Progenitor cell of endocrine pancreas (in vitro differentiated cells): ENCODE measurements around the gene NECTIN1. TPM values are rescaled to one million over a fixed set of nuclear protein-coding genes. Genes with fewer than 3 reads are reported as not detected.

ENCODE experiments used
- DNase-seq: peaks from one replicate; pipeline ENCODE4 v3.0.0; 2021; ENCODE audit warnings: low spot score; ENCODE audit not compliant: unreplicated experiment
- H3K27ac Mint-ChIP-seq: 2 replicates; pipeline ENCODE4 v1.8.0; 2021; ENCODE audit warnings: mild to moderate bottlenecking, moderate library complexity, mixed read lengths
- H3K27me3 Mint-ChIP-seq: 2 replicates; pipeline ENCODE4 v1.8.0; 2021; ENCODE audit warnings: mixed read lengths
- H3K36me3 Mint-ChIP-seq: 2 replicates; pipeline ENCODE4 v1.8.0; 2022; ENCODE audit warnings: mixed read lengths; ENCODE audit not compliant: insufficient read depth
- H3K4me1 Mint-ChIP-seq: 2 replicates; pipeline ENCODE4 v1.8.0; 2021; ENCODE audit warnings: low read depth, mixed read lengths
- H3K4me3 Mint-ChIP-seq: 2 replicates; pipeline ENCODE4 v1.8.0; 2021; ENCODE audit warnings: low read depth, mild to moderate bottlenecking, moderate library complexity, mixed read lengths
- H3K9me3 Mint-ChIP-seq: 2 replicates; pipeline ENCODE4 v1.8.0; 2021; ENCODE audit warnings: low read depth, mixed read lengths
- total RNA-seq: library from RNA; stranded (reverse); gene quantifications from 2 replicates; pipeline ENCODE4 v1.2.1, GENCODE V29; 2021
- TF ChIP-seq, protein P1 (sequence below): fragments of 200-600 bp; sonication (generic); IDR thresholded peaks from one replicate; pipeline ENCODE4 v1.5.0; 2021; ENCODE audit warnings: antibody characterized with exemption, mild to moderate bottlenecking; ENCODE audit not compliant: unreplicated experiment

NECTIN1 gene
- total RNA-seq, 1 donor from 2014 or later, result 42.1 TPM

DNA sequence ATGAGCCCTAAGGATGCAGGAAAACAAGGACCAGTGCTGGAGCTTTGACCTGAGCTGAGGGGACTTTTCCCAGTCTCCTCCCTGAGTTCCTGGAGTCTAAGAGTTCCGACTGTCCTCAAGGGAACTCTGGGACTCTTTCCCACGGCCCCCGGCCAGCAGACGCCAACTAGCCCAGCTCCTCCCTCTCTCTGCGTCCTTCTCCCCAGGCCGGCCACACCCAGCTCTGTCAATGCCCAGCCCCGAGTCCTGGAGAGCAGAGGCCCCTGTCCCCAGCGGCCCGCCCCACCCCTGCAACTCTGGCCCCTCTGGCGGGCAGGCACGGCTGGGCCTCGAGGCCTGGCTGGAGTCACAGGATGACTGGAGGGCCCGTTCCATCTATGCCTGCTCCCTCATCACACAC, 29.8 kb downstream of the NECTIN1 start:
- H3K36me3 Mint-ChIP-seq, result no peaks in the 10 kb centered on the region
- TF ChIP-seq, protein P1, sequence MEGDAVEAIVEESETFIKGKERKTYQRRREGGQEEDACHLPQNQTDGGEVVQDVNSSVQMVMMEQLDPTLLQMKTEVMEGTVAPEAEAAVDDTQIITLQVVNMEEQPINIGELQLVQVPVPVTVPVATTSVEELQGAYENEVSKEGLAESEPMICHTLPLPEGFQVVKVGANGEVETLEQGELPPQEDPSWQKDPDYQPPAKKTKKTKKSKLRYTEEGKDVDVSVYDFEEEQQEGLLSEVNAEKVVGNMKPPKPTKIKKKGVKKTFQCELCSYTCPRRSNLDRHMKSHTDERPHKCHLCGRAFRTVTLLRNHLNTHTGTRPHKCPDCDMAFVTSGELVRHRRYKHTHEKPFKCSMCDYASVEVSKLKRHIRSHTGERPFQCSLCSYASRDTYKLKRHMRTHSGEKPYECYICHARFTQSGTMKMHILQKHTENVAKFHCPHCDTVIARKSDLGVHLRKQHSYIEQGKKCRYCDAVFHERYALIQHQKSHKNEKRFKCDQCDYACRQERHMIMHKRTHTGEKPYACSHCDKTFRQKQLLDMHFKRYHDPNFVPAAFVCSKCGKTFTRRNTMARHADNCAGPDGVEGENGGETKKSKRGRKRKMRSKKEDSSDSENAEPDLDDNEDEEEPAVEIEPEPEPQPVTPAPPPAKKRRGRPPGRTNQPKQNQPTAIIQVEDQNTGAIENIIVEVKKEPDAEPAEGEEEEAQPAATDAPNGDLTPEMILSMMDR, result no peak
- no peaks in the 10 kb centered on the region for H3K27me3 Mint-ChIP-seq
- no peak for DNase-seq
- peaks cover 23% of the 10 kb centered on the region for H3K4me1 Mint-ChIP-seq
- H3K9me3 Mint-ChIP-seq, result no peaks in the 10 kb centered on the region
- H3K4me3 Mint-ChIP-seq, result no peak overlapping the region
- peak overlapping the region; percentile 37 for H3K27ac Mint-ChIP-seq

DNA sequence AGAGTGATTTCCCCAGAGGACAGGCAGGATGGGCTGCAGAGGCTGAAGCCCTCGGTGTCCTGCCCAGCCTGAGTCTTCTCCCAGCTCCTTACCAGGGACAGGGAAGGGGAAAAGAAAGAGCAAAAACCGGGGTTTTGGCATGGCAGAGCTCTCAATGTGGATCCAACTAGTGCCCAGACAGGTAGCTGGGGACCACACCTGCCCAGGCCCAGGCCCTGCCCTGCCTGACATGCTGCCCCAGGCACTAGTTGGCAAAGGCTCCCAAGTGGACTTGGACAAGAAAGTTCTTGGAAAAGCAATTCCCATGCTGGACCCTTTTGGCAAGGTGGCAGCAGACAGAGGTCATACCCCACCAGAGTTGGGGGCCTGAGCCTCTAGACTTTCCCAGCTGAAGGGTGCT, 31.1 kb downstream of the NECTIN1 start:
- H3K27me3 Mint-ChIP-seq, result no peaks in the 10 kb centered on the region
- peaks cover 29% of the 10 kb centered on the region for H3K4me1 Mint-ChIP-seq
- H3K9me3 Mint-ChIP-seq, result no peaks in the 10 kb centered on the region
- no peak for DNase-seq
- no peak overlapping the region for H3K4me3 Mint-ChIP-seq
- no peak overlapping the region for H3K27ac Mint-ChIP-seq
- TF ChIP-seq, protein P1, result no peak
- H3K36me3 Mint-ChIP-seq, result no peaks in the 10 kb centered on the region

DNA sequence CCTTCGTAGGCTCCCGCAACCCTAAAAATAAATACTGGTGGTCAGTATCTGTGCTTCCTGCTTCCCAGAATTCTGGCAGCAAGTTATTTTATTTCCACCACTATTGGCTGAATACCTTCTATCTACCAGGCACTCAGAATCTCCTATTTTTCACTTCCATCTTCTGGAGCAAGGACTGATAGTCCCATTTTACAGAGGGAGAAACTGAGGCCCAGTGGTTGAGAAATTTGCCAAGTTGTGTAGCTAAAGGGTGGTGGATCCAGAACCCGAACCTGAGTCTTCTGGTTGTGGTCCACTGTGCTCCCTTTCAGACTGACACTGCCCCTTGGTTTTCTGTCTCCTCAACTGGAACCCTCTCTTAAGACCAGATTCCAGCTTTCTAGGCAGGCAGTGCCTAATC, 31.6 kb downstream of the NECTIN1 start:
- no peak for DNase-seq
- Mint-ChIP-seq H3K27me3 (no peaks in the 10 kb centered on the region), H3K36me3 (no peaks in the 10 kb centered on the region), H3K4me3 (no peak overlapping the region), H3K27ac (no peak overlapping the region), H3K4me1 (peaks cover 29% of the 10 kb centered on the region), H3K9me3 (no peaks in the 10 kb centered on the region)
- TF ChIP-seq, protein P1, result no peak

DNA sequence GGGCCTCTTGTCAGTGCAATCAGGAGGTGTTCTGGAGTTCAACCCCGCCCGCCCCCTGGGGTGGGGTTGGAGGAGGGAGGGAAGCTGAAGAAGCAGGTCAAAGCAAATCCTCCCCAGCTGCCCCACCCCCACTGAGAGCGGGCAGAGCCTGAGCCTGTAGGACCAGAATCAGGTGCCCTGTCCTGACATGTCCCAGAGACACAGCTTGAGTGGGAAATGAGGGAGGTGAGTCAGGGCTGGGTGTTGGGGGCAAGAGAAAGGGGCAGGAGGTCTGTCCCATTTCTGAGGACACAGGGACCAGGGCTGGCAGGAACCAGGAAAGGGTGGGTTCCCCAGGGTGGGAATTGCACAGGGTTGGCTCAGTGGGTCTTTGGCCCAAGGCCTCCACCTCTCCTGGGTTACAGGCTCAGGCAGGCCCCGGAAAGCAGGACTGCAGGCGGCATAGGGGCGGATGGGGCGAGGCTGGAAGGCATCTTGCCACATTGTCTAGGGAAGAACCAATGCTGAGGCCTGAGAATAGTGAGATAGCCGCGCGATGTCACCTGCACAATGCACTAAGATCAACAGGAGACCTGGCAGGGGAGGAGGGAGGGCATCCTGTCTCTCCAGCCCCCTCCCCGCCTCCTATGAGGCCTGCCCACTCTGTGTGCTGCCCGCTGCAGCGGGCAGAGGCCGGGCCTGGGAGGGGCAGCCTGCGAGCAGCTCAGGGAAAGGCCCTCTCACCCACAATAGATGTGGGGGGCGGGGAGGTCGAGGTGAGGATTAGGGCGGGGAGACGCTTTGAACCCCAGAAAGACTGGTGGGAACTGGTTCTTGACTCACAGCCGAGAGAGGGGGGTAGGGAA, 32.4 kb downstream of the NECTIN1 start:
- Mint-ChIP-seq H3K4me3 (no peak overlapping the region), H3K27me3 (no peaks in the 10 kb centered on the region), H3K4me1 (peaks cover 29% of the 10 kb centered on the region), H3K36me3 (no peaks in the 10 kb centered on the region), H3K9me3 (no peaks in the 10 kb centered on the region), H3K27ac (no peak overlapping the region)
- DNase-seq, result no peak
- TF ChIP-seq, protein P1, result no peak

DNA sequence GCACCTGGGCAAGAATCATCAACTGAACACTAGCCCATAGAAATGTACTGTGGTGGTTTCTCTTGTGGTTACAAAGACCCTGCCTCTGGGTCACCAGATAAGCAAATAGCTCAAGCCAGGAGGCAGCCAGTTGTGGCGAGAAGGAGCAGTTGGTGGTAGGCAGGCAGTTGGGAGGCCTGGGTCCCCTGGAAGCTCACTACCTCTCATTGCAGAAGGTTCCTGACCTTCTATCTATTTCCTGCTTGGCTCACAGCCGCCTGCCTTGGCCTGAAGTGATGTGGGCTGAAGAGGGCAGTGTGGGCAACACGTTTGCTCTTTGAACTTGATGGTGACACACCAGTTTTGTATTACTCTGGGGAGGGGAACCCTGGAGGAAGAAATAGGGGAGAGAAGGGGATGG, 34.7 kb downstream of the NECTIN1 start:
- Mint-ChIP-seq H3K9me3 (no peaks in the 10 kb centered on the region), H3K27me3 (no peaks in the 10 kb centered on the region), H3K27ac (peak overlapping the region; percentile 60), H3K4me3 (no peak overlapping the region), H3K36me3 (no peaks in the 10 kb centered on the region), H3K4me1 (peaks cover 23% of the 10 kb centered on the region)
- no peak for DNase-seq
- TF ChIP-seq, protein P1, result no peak
